Activated CD8-positive, alpha-beta memory T cell treated with anti-CD3 and anti-CD28 coated beads, Interleukin-2, amount 50 U/mL, for 1 hour (primary cell): ENCODE results near the gene PFKP.
"Not testable (repeated sequence)": the region's sequence is repeated elsewhere in the genome, so short reads cannot be mapped to it uniquely, and the experiment has no call there.

ENCODE experiments used
- DNase-seq: peaks from one replicate; pipeline ENCODE4 v3.0.0-alpha.2; 2020; ENCODE audit errors: extremely low read depth

Gene PFKP

GRCh38 chr10:3098689-3099088 lies 31.3 kb downstream of the PFKP start:
- DNase-seq: no peak

DNA sequence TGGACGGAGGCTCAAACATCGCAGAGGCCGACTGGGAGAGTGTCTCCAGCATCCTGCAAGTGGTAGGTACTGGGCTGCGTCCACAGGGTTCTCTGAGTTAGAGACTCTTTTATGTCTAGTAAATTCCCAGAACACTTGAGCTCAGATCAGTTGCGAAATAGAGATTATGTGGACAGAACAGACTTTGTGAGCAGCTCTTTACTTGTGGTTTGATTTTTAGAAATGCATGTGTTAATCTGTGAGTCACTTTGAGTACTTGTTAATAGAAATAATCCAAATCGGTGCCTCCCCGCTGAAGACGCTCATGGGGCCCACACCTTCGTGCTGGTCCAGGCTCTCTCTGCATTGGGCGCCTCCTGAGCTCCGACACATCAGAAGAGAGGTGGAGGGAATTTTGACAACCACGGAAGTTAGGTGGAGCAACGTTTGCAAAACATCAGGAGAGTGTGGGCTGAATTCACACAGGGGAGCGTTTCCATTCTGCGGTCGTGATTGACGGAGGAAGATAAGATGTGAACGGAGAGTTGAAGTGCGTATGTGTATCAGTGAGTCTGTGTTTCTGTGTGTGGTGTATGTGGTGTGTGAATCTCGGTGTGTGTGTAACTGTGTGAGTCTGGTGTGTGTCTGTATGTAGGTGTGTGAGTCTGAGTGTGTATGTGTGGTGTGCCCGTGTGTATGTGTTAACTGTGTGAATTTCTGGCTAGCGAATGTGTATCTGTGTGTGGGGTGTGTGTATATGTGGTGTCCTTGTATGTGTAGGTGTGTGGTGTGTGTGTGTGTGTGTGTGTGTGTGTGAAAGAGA lies 32.1 kb downstream of the PFKP start:
- DNase-seq: no peak

DNA sequence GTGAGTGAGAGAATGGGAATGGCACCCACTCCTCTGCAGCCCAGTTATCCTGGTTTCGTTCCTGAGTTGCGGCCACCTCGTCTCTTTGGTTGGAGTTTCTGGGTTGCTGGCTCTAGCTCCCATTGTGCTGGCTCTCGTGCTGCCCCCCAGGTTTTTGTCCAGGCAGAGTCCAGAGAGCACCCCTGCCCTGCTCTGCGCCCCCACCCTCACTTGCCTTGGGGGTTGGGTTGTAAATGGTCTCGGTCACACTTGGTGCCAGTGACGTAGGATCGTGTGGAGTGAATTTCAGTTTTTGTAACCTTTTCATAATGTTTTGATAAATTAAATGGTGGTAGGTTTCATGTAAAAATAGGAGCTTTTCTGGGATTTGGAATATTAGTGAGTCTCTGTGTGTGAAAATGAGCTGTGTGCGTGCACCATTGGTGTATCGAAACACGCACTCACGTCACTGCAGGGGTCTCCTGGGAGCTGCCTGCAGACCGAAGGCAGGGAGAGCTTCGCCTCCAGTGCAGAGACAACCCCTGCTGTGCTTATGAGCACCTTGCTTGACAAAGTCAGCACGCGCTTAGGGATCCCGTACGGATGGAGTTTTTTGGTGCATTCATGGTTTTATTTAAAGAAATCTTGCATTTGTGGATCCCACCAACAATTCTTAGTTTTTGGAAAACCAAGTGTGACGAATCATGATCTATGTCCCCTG lies 32.9 kb downstream of the PFKP start:
- no peak for DNase-seq

DNA sequence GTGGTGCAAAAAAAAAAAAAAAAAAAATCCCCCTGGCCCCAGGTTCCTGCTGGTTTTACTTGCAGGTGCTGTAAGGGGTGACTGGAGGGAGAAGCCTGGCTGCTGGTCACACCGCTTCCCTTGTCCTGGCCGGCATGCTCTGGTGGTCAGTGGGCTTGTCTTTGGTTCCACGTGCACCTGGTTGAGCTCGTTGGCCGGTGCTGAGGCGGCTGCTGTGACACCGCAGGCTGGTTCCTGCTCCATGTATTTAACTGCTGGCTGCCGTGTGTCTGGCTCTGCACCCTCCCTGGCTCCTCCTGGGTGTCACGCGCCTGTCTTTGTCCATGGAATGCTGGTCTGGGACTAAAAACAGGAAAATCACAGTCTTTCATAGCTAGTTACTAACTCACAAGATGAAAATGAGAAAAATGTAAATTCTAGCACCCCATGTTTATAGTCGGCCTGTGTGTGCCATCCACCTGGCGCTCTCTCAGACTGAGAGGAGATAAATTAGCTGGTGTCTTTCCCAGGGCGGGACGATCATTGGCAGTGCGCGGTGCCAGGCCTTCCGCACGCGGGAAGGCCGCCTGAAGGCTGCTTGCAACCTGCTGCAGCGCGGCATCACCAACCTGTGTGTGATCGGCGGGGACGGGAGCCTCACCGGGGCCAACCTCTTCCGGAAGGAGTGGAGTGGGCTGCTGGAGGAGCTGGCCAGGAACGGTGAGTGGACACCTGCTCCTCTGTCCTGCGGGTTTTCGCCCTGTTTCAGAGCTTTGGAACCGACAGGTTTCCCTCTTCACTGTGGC lies 33.7 kb downstream of the PFKP start:
- no peak for DNase-seq

GRCh38 chr10:3102720-3103427 lies 35.5 kb downstream of the PFKP start:
- DNase-seq: no peak

- DNase-seq: no peak
Observed at GRCh38 chr10:3103646-3104045, 36.3 kb downstream of the PFKP start.

DNA sequence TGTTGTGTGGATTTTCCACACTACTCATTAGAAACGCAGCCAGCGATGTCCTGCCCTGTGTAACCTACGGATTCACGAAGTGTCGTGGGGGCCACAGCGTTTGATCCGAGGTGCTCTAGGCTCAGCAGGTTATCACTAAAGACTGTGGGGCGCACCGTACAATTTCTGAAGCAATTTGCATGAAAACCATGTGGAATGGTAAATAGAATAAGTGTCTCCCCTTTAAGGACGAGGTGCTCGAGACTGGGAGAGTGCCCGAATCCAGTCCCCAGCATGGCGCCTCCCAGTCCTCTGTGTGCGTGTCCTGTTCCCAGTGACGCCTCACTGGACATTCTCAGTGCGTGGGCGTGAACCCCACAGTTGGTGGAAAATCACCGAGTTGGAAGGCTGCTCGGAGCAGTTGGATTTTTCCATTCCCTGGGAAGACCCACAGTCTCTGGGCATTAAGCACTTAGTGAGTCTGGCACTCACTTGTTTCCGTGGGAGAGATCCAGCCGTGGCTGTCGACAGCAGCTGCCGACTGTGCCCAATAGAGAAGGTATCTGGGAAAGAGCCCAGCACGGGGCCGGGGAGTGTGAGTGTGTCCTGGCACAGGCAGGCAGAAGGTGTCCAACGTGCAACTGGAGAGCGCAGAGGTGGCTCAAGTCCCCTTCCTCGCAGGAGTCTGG lies 37.0 kb downstream of the PFKP start:
- DNase-seq: no peak

- no peak for DNase-seq
Observed at GRCh38 chr10:3105166-3105565, 37.8 kb downstream of the PFKP start.

GRCh38 chr10:3105905-3106304 lies 38.6 kb downstream of the PFKP start:
- DNase-seq: no peak

DNA sequence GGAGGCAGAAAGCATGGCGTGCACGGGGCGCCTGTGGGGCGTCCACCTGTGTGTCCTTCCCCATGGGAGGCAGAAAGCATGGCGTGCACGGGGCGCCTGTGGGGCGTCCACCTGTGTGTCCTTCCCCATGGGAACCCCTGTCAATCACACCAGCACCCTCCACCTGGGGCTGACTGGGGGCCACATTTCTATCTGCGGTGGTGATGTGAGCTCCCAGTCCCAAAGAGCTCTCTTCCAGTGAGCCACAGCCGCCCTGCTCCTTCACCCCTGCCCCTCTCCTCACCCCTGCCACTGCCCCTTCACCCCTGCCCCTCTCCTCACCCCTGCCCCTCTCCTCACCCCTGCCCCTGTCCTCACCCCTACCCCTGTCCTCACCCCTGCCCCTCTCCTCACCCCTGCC lies 39.0 kb downstream of the PFKP start:
- not testable (repeated sequence) for DNase-seq

DNA sequence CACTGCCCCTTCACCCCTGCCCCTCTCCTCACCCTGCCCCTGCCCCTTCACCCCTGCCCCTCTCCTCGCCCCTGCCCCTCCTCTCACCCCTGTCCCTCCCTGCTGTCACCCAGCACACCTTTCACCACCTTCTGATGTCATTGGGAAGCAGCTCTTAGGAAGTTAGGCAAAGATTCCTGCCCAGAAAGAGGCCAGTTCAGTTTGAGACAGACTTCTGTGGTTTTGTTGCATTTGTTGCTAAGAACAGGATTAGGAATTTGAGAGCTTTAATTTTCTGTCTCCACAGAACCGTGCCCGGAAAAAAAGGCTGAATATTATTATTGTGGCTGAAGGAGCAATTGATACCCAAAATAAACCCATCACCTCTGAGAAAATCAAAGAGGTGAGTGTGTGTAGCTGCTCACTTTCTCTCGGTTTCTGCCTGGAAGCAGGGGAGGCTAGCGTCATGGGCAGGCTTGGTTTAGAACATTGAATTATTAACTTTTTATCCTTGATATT lies 39.6 kb downstream of the PFKP start:
- DNase-seq: no peak

- no peak for DNase-seq
Observed at GRCh38 chr10:3107426-3107961, 40.1 kb downstream of the PFKP start.

GRCh38 chr10:3108033-3108432 lies 40.7 kb downstream of the PFKP start:
- DNase-seq: no peak

- DNase-seq: no peak
Observed at GRCh38 chr10:3108575-3109105, 41.3 kb downstream of the PFKP start.

DNA sequence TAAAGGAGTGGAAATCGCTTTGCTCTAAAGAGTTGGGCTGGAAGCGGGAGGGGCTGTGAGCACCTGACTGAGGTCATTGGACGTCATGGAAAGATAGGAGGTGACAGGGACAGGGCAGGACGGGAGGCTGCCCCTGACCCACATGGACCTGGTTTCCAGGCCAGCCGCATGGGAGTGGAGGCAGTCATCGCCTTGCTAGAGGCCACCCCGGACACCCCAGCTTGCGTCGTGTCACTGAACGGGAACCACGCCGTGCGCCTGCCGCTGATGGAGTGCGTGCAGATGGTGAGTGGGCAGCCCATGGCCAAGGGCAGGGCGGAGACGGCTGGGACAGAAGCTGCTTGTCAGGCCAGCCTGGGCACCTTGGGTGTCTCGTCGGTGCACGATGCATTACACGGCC lies 41.8 kb downstream of the PFKP start:
- no peak for DNase-seq

GRCh38 chr10:3109633-3110032 lies 42.3 kb downstream of the PFKP start:
- DNase-seq: no peak

- no peak for DNase-seq
Observed at GRCh38 chr10:3110782-3111620, 43.7 kb downstream of the PFKP start.

GRCh38 chr10:3111621-3112163 lies 44.3 kb downstream of the PFKP start:
- no peak for DNase-seq

- no peak for DNase-seq
Observed at GRCh38 chr10:3113343-3113720, 46.0 kb downstream of the PFKP start.
